B cell (primary cell): Measurements from ENCODE around the gene EYS. TPM values are rescaled to one million over a fixed set of nuclear protein-coding genes. Genes with fewer than 3 reads are reported as not detected.

Source experiments
- ATAC-seq: fragments of 200-7000 bp; cut with Tn5 transposase; one replicate; pipeline ENCODE4 v1.10.0; 2021; ENCODE audit warnings: low read depth, mild to moderate bottlenecking, moderate number of reproducible peaks, moderate library complexity
- CTCF ChIA-PET: fragments of 350-600 bp; sonication (Branson Sonifier 250); formaldehyde crosslinking; loops from one replicate; lab custom pipeline; 2021; ENCODE audit warnings: antibody characterized with exemption, inconsistent platforms; lab: Charles Lee
- POLR2A ChIA-PET: fragments of 350-600 bp; sonication (Branson Sonifier 250); formaldehyde crosslinking; loops from one replicate; lab custom pipeline; 2021; ENCODE audit warnings: antibody characterized with exemption; lab: Charles Lee
- DNase-seq: peaks from one replicate; pipeline ENCODE4 v3.0.0; 2013
- H2AFZ ChIP-seq: 2 replicates; pipeline ENCODE4 v1.6.1; 2012; ENCODE audit warnings: mild to moderate bottlenecking, low read depth, low read length; ENCODE audit not compliant: insufficient read depth, poor library complexity, severe bottlenecking
- H3K27ac ChIP-seq, 2 donors: 1 replicate in 1 of 2; 2 replicates in 1 of 2; pipeline ENCODE4 v1.5.1; 2012 to 2013; ENCODE audit warnings: low read length in 2 of 2, mild to moderate bottlenecking in 2 of 2, moderate library complexity in 1 of 2
- H3K27me3 ChIP-seq, 4 experiments: fragments of 200-600 bp in 1 of 4; sonication (generic) in 1 of 4; replicated peaks in 1 of 4; 1 replicate in 2 of 4; 2 replicates in 2 of 4; pipeline versions ENCODE4 v1.6.1 to v1.7.0; 2013 to 2016; ENCODE audit warnings: low read length in 3 of 4, mild to moderate bottlenecking in 2 of 4, mixed read lengths in 1 of 4, moderate library complexity in 1 of 4; ENCODE audit not compliant: insufficient read depth in 4 of 4, control insufficient read depth in 3 of 4; ENCODE audit errors: control extremely low read depth in 1 of 4
- H3K36me3 ChIP-seq, 2 experiments: replicated peaks in 1 of 2; 1 replicate in 1 of 2; 2 replicates in 1 of 2; pipeline versions ENCODE4 v1.6.1 to v1.7.1; 2013; ENCODE audit warnings: low read length in 1 of 2; ENCODE audit not compliant: insufficient read depth in 2 of 2, control insufficient read depth in 1 of 2; ENCODE audit errors: control extremely low read depth in 1 of 2, extremely low read depth in 1 of 2
- H3K4me1 ChIP-seq, 2 donors: fragments of 200-600 bp in 1 of 2; sonication (generic) in 1 of 2; 1 replicate in 1 of 2; 2 replicates in 1 of 2; pipeline versions ENCODE4 v1.5.1 to v1.6.1; 2013 to 2017; ENCODE audit warnings: low read length in 2 of 2; ENCODE audit not compliant: control insufficient read depth in 2 of 2, insufficient read depth in 2 of 2
- H3K4me2 ChIP-seq: replicated peaks from 2 replicates; pipeline ENCODE3; 2012; ENCODE audit warnings: mild to moderate bottlenecking, low read depth, low read length; ENCODE audit not compliant: poor library complexity, severe bottlenecking
- H3K4me3 ChIP-seq, 5 experiments: fragments of 200-600 bp in 1 of 5; sonication (generic) in 1 of 5; 1 replicate in 3 of 5; 2 replicates in 2 of 5; pipeline versions ENCODE4 v1.5.1 to v1.7.0; 2011 to 2016; ENCODE audit warnings: low read length in 4 of 5, mild to moderate bottlenecking in 4 of 5, low read depth in 2 of 5, control low read depth in 1 of 5, moderate library complexity in 1 of 5; ENCODE audit not compliant: insufficient read depth in 1 of 5; ENCODE audit errors: control extremely low read depth in 1 of 5, extremely low read depth in 1 of 5
- H3K79me2 ChIP-seq: fragments of 200-600 bp; sonication (generic); one replicate; pipeline ENCODE4 v1.6.0; 2016; ENCODE audit warnings: low read length; ENCODE audit not compliant: control insufficient read depth, insufficient read depth
- H3K9ac ChIP-seq: fragments of 200-600 bp; sonication (generic); 2 replicates; pipeline ENCODE4 v1.6.1; 2017; ENCODE audit warnings: mild to moderate bottlenecking, low read length, moderate library complexity
- H3K9me3 ChIP-seq, 3 donors: one replicate each; pipeline versions ENCODE4 v1.6.1 to v1.7.1; 2013; ENCODE audit warnings: low read length in 2 of 3; ENCODE audit not compliant: control insufficient read depth in 2 of 3, insufficient read depth in 1 of 3; ENCODE audit errors: control extremely low read depth in 1 of 3
- H4K20me1 ChIP-seq: 2 replicates; pipeline ENCODE4 v1.6.0; 2012; ENCODE audit warnings: mild to moderate bottlenecking, low read length; ENCODE audit not compliant: insufficient read depth, control insufficient read depth, poor library complexity, severe bottlenecking
- H3K27ac Mint-ChIP-seq: one replicate; pipeline ENCODE4 v1.8.0; 2021; ENCODE audit warnings: mixed read lengths
- H3K27me3 Mint-ChIP-seq: one replicate; pipeline ENCODE4 v1.8.0; 2021; ENCODE audit warnings: mixed read lengths
- H3K4me1 Mint-ChIP-seq: one replicate; pipeline ENCODE4 v1.8.0; 2021; ENCODE audit warnings: mixed read lengths
- H3K4me3 Mint-ChIP-seq: one replicate; pipeline ENCODE4 v1.8.0; 2021; ENCODE audit warnings: mixed read lengths
- H3K9me3 Mint-ChIP-seq: one replicate; pipeline ENCODE4 v1.8.0; 2022; ENCODE audit warnings: mixed read lengths; ENCODE audit not compliant: insufficient read depth
- CTCF ChIP-seq: fragments of 200-600 bp; IDR thresholded peaks from one replicate; pipeline ENCODE4 v1.8.0; 2022; ENCODE audit warnings: antibody characterized with exemption, mild to moderate bottlenecking
- EZH2 ChIP-seq: IDR thresholded peaks from 2 replicates; pipeline ENCODE4 v1.6.1; 2012; ENCODE audit warnings: borderline replicate concordance, low read depth, mild to moderate bottlenecking, moderate library complexity, low read length; ENCODE audit not compliant: insufficient read depth, poor library complexity, severe bottlenecking
- WGBS: methylation state at CpG from one replicate; pipeline ENCODE4 v1.1.5; 2013; ENCODE audit warnings: missing lambda C conversion rate; ENCODE audit not compliant: insufficient coverage; 5-methylcytosine and 5-hydroxymethylcytosine counted together
- intact Hi-C: fragments of 100-400 bp; cut with micrococcal nuclease; formaldehyde crosslinking; loops from one replicate; pipeline ENCODE4 v1.10.0; 2022
- polyA plus RNA-seq: library from polyadenylated mRNA; depleted of rRNA; stranded (reverse); fragments of >200 nt; gene quantifications from 2 replicates; pipeline ENCODE4 v1.2.3, GENCODE V29; 2012
- total RNA-seq, 2 donors: library from RNA; stranded (reverse); fragments of 120-200 nt in 1 of 2; gene quantifications; 1 replicate in 1 of 2; 2 replicates in 1 of 2; pipeline versions ENCODE4 v1.2.3 to v1.2.4, GENCODE V29; 2013 to 2022

Gene EYS
- total and polyA plus RNA-seq, 2 donors (not counting 1 experiment from before 2014, with no cell fraction given) = not detected

GRCh38 chr6:65157025-65157424, 550.0 kb downstream of the EYS start:
- no peak overlapping the region for H3K9ac ChIP-seq
- Mint-ChIP-seq H3K27me3 (no peaks in the 10 kb centered on the region), H3K4me1 (no peaks in the 10 kb centered on the region), H3K27ac (no peak overlapping the region), H3K4me3 (no peak overlapping the region), H3K9me3 (peaks cover 3% of the 10 kb centered on the region)
- DNase-seq (no peak), ATAC-seq (no peak)
- H3K27ac ChIP-seq = no peak overlapping the region
- H3K27me3 ChIP-seq = no peaks in the 10 kb centered on the region
- CTCF ChIA-PET = no interaction called here
- TF ChIP-seq CTCF (no peak), EZH2 (no peak)
- H4K20me1 ChIP-seq = no peaks in the 10 kb centered on the region
- WGBS = no CpG with 5 or more reads among the region's 3 CpGs
- no peaks in the 10 kb centered on the region for H3K79me2 ChIP-seq
- no peaks in the 10 kb centered on the region for H3K36me3 ChIP-seq
- no peak overlapping the region for H3K4me3 ChIP-seq
- no peaks in the 10 kb centered on the region for H3K4me1 ChIP-seq
- no peak overlapping the region for H2AFZ ChIP-seq
- POLR2A ChIA-PET = no interaction called here
- no peak overlapping the region for H3K4me2 ChIP-seq
- H3K9me3 ChIP-seq = peaks cover 0 to 2% (median 0%) of the 10 kb centered on the region in 3 donors
- intact Hi-C loops = no loop called here

- no peaks in the 10 kb centered on the region for H3K4me1 Mint-ChIP-seq
- ChIA-PET POLR2A (no interaction called here), CTCF (no interaction called here)
- Histone ChIP-seq H3K4me1 (no peaks in the 10 kb centered on the region), H3K79me2 (no peaks in the 10 kb centered on the region), H3K27me3 (no peaks in the 10 kb centered on the region), H3K9ac (no peak overlapping the region), H4K20me1 (no peaks in the 10 kb centered on the region), H3K4me2 (no peak overlapping the region), H3K4me3 (no peak overlapping the region), H3K9me3 (peaks cover 0 to 2% (median 0%) of the 10 kb centered on the region in 3 donors), H3K27ac (no peak overlapping the region), H2AFZ (no peak overlapping the region), H3K36me3 (no peaks in the 10 kb centered on the region)
- H3K9me3 Mint-ChIP-seq = peaks cover 3% of the 10 kb centered on the region
- no peaks in the 10 kb centered on the region for H3K27me3 Mint-ChIP-seq
- no peak for DNase-seq
- no peak for ATAC-seq
- no peak overlapping the region for H3K27ac Mint-ChIP-seq
- no CpG with 5 or more reads among the region's 1 CpG for WGBS
- TF ChIP-seq CTCF = no peak
- TF ChIP-seq EZH2 = no peak
- H3K4me3 Mint-ChIP-seq = no peak overlapping the region
- intact Hi-C loops = no loop called here
These were observed 551.9 kb downstream of the EYS start for GRCh38 chr6:65155083-65155482.
